NCI-H345 (cell line): ENCODE results near the gene TMEM222.

Experiments
- DNase-seq: peaks from one replicate; lab custom pipeline; 2025; lab: John Stamatoyannopoulos, UW

The TMEM222 gene

GRCh38 chr1:27342391-27342777 lies 20.4 kb downstream of the TMEM222 start:
- DNase-seq: no peak

GRCh38 chr1:27342778-27343638 lies 21.0 kb downstream of the TMEM222 start:
- peak; percentile 49 for DNase-seq

- DNase-seq: no peak
These were observed 21.7 kb downstream of the TMEM222 start for GRCh38 chr1:27343639-27344025.

- DNase-seq: no peak
These were observed 23.3 kb downstream of the TMEM222 start for GRCh38 chr1:27345272-27345671.

GRCh38 chr1:27346357-27346756 lies 24.4 kb downstream of the TMEM222 start:
- DNase-seq: no peak

GRCh38 chr1:27346991-27347624 lies 25.1 kb downstream of the TMEM222 start:
- no peak for DNase-seq

- DNase-seq: peak; percentile 76
These were observed 27.2 kb downstream of the TMEM222 start for GRCh38 chr1:27348861-27349783.

- DNase-seq: peak; percentile 76
These were observed 28.1 kb downstream of the TMEM222 start for GRCh38 chr1:27349784-27350662.

GRCh38 chr1:27350663-27351540 lies 28.9 kb downstream of the TMEM222 start:
- DNase-seq: no peak

- DNase-seq: no peak
These were observed 29.7 kb downstream of the TMEM222 start for GRCh38 chr1:27351541-27352107.

GRCh38 chr1:27353166-27353565 lies 31.2 kb downstream of the TMEM222 start:
- DNase-seq: no peak

GRCh38 chr1:27353629-27354028 lies 31.7 kb downstream of the TMEM222 start:
- no peak for DNase-seq

- DNase-seq: no peak
These were observed 33.7 kb downstream of the TMEM222 start for GRCh38 chr1:27355683-27356082.

GRCh38 chr1:27356277-27356618 lies 34.3 kb downstream of the TMEM222 start:
- no peak for DNase-seq

- no peak for DNase-seq
These were observed 34.8 kb downstream of the TMEM222 start for GRCh38 chr1:27356619-27357280.

- DNase-seq: peak; percentile 38
These were observed 35.5 kb downstream of the TMEM222 start for GRCh38 chr1:27357281-27358037.

- no peak for DNase-seq
These were observed 36.3 kb downstream of the TMEM222 start for GRCh38 chr1:27358038-27358927.

- DNase-seq: no peak
These were observed 37.0 kb downstream of the TMEM222 start for GRCh38 chr1:27358928-27359313.
